ENCODE measurements around the gene ZAR1L.
A peak's percentile ranks its signal among the peaks of the same experiment; 100 is the strongest.
"Not testable (repeated sequence)": the region's sequence is repeated elsewhere in the genome, so short reads cannot be mapped to it uniquely, and the experiment has no call there.

ZAR1L gene

GRCh38 chr13:32315238-32316027 lies at the start of gene ZAR1L, which contains the start of gene BRCA2:
Gene ZAR1L (minus strand): TSS chr13:32315363. CDS start chr13:32311925, 3,438 bp downstream.
Gene BRCA2 (plus strand): TSS chr13:32315508. CDS start chr13:32316461, 953 bp downstream.
- peak; percentile 69 for DNase-seq

DNA sequence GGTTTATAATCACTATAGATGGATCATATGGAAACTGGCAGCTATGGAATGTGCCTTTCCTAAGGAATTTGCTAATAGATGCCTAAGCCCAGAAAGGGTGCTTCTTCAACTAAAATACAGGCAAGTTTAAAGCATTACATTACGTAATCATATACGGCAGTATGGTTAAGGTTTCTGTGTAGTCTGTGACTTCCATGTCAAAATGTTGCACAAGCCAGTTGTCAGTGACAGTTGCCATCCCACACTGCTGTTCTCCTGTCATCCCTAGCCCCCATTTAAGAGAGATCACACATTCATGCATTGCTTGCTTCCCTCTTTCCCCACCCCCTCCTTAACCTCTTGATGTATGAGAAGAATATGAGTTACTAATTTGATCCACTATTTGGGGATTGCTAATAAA lies 47.4 kb upstream of the ZAR1L start:
- DNase-seq: no peak

DNA sequence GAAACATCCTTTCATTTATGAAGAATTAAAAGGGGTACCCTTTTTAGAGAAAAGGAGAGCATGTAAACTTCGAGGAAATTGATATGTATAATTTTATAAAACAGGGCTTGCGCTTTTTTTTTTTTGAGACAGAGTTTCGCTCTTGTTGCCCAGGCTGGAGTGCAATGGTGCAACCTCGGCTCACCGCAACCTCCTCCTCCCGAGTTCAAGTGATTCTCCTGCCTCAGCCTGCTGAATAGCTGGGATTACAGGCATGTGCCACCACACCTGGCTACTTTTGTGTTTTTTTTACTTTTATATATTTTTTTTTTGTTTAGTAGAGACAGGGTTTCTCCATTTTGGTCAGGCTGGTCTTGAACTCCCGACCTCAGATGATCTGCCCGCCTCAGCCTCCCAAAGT lies 40.8 kb upstream of the ZAR1L start:
- not testable (repeated sequence) for DNase-seq

DNA sequence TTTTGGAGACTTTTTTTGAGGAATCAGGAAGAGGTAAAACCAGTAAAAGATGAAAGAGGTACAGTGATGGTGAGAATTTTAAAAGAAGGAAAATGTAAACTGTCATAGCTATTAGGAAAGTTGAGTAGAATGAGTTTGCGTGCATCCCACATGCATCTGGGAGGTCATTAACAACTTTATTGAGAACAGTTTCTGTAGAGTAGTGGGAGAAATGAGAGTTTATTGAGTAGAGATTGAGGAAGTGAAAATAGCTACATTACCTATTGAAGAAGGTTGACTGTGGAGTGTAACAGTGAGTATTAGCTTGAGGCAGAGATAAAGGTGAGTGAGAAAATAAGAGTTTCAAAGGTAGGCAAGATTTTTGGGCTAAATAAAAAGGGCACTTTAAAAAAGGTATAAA lies 38.9 kb upstream of the ZAR1L start:
- no peak for DNase-seq

DNA sequence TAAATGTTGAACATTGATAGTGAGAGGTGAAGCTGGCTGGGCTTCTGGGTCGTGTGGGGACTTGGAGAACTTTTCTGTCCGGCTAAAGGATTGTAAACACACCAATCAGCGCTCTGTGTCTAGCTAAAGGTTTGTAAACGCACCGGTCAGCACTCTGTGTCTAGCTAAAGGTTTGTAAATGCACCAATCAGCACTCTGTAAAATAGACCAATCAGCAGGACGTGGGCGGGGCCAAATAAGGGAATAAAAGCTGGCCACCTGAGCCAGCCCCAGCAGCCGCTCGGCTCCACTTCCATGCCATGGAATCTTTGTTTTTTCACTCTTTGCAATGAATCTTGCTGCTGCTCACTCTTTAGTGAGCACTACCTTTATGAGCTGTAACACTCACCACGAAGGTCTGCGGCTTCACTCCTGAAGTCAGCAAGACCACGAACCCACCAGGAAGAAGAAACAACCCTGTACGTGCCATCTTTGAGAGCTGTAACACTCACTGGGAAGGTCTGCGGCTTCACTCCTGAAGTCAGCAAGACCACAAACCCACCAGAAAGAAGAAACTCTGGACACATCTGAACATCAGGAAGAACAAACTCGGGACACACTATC lies 35.8 kb upstream of the ZAR1L start:
- DNase-seq: not testable (repeated sequence)

DNA sequence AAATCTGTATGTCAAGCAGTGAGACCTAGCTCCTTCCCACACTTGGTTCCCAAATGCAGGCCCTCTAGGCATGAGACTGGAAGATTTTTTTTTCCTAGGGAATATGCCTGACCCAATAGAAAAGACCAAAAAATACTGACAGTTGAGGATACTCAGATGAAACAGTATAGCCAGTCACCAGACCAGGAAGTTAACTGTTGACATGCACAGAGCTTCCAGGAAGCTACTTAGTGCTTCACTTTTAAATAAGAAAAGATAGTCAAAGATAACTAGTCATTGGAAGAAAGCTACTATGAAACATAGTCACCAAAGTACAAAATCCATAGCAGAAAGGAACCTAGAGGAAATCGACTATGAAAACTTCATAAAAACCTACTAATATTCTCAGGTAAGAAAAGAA lies 32.5 kb upstream of the ZAR1L start:
- DNase-seq: no peak

DNA sequence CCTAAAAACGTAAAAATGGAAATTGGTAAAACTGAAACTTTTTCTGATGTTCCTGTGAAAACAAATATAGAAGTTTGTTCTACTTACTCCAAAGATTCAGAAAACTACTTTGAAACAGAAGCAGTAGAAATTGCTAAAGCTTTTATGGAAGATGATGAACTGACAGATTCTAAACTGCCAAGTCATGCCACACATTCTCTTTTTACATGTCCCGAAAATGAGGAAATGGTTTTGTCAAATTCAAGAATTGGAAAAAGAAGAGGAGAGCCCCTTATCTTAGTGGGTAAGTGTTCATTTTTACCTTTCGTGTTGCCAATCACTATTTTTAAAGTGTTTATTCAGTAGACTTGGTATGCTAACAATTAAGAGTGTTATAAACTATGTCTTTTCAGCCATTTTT lies 25.8 kb upstream of the ZAR1L start:
- DNase-seq: no peak

GRCh38 chr13:32334671-32335070 lies 19.5 kb upstream of the ZAR1L start:
- DNase-seq: peak; percentile 15

DNA sequence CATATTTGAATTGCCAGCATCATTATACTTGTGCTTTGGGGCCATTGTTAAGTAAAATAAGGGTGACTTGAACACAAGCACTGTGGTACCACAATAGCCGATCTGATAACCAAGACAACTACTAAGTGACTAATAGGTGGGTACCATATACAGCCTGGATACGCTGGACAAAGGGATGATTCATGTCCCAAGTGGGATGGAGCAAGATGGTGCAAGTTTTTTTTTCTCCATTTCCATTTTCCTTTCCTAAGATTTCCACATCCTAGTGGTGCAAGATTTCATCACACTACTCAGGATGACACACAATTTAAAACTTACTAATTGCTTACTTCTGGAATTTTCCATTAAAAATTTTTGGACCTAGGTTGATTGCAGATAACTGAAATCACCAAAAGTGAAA lies 15.3 kb upstream of the ZAR1L start:
- DNase-seq: no peak

DNA sequence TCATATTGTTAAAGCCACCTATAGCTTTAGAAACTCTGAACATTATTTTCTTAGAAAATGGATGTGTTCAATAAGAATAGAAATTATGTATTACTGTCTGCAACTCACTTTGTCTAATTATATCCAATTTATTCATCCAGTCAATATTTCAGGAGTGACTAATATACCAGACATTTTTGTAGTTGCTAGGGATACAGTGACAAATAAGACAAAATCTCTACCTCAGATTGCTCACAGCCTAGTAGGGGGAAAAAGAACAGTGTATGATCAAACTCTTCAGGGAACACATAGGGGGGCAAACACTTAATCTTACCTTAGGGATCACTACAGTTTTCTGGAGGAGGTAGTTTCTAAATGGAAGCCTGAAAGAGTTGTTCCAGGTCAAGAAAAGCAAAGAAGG lies 8.7 kb upstream of the ZAR1L start:
- DNase-seq: no peak

GRCh38 chr13:32320528-32320927 lies 5.4 kb upstream of the ZAR1L start:
- DNase-seq: no peak

- DNase-seq: peak; percentile 12
Measured at GRCh38 chr13:32317716-32318465, 2.7 kb upstream of the ZAR1L start.

- DNase-seq: peak; percentile 57
Measured at GRCh38 chr13:32316501-32316900, 1.3 kb upstream of the ZAR1L start.

GRCh38 chr13:32316028-32316339 lies 821 bp upstream of the ZAR1L start:
- DNase-seq: no peak

DNA sequence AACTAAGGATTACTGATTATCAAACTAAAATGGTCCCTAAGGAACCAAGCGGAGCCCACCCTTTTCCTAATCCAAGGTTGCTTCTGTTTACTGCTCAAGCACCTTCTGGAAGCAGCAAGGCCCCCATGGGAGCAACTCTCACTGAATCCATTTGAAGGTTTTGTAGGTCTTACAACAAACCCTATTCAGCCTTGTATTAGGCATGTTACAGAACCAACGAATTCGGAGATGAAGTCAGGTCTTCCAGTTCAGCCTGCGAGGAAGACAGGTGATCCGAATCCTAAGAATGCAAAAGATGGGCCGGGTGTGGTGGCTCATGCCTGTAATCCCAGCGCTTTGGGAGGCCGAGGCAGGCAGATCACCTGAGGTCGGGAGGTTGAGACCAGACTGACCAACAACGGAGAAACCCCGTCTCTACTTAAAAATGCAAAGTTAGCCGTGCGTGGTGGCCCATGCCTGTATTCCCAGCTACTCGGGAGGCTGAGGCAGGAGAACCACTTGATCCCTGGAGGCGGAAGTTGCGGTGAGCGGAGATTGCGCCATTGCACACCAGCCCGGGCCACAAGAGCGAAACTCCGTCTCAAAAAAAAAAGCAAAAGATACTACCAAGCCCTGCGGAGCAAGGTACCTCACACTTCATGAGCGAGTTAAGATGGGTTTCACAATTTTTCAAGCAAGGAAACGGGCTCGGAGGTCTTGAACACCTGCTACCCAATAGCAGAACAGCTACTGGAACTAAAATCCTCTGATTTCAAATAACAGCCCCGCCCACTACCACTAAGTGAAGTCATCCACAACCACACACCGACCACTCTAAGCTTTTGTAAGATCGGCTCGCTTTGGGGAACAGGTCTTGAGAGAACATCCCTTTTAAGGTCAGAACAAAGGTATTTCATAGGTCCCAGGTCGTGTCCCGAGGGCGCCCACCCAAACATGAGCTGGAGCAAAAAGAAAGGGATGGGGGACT lies 609 bp downstream of the ZAR1L start:
- DNase-seq: peak; percentile 97

DNA sequence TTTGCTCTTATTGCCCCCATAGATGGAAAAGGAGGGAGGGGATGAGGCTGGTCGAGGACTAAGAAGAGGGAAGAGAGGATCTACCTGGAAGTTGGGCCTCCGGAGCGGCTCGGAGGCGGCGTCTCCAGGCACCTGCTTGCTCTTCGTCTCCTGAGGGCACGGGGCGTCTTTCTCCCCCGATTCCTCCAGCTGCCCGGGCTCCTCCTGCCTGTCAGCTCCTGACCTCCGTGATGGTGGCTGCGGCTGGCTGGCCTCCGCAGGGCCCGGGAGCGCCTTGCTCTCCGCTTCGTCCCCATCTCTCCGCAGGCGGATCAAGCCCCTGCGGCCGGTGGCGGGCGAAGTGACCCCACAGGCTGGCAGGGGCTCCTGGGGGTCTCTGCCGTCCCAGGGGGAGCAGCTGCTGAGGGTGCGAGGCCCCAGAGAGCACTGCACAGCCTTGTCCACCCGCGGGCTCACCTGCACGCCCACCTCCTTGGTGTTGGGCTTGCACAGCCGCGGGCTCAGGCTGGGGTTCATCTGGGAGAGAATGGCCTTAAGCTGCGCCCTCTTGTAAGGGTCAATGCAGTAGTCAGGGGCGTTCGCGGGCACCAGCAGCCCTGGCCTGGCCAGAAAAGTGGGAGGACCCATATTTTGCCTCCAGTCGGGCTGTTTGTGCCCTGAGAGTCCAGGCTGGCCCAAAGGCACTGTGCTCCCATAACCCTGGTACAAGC lies 3.8 kb downstream of the ZAR1L start:
- DNase-seq: no peak

GRCh38 chr13:32310134-32310706 lies 4.9 kb downstream of the ZAR1L start:
- DNase-seq: no peak

- DNase-seq: peak; percentile 3
Measured at GRCh38 chr13:32309312-32310133, 5.6 kb downstream of the ZAR1L start.

DNA sequence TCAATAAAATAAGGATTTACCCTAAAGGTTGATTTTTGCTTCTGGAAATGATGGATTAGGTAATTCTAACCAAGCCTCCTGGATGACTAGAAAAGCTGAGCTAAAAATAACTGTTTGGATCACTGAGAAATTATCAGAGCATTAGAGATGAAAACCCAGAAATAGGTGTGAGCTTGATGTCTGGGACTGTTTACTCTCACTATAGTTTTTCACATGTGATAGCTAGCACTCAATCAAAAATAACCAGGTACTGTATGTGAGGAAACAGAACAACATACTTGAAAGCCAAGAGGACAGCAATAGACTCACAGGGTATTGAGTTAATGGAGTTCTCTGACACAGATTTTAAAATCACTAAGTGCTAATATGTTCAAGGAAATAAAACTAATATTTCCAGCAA lies 9.5 kb downstream of the ZAR1L start:
- no peak for DNase-seq

- DNase-seq: no peak
Measured at GRCh38 chr13:32302461-32302860, 12.7 kb downstream of the ZAR1L start.

- DNase-seq: no peak
Measured at GRCh38 chr13:32300920-32301319, 14.2 kb downstream of the ZAR1L start.

Measured in SIG-M5 (cell line).